A549 (cell line): ENCODE data around the gene PTPRJ.

ENCODE experiments used
- CTCF ChIP-seq: fragments of >200 bp; sonication (Bioruptor Twin); formaldehyde crosslinking; IDR thresholded peaks from 3 replicates; pipeline ENCODE4 v1.5.1; 2016
- FOSL2 ChIP-seq, 2 experiments: fragments of 450-650 bp in 1 of 2; fragments of >200 bp in 1 of 2; sonication (Bioruptor Twin) in 1 of 2; formaldehyde crosslinking; IDR thresholded peaks; 2 replicates each; pipeline versions ENCODE4 v1.5.0 to v1.6.1; 2016 to 2020; ENCODE audit warnings: mild to moderate bottlenecking in 1 of 2, moderate library complexity in 1 of 2
- HMGXB4 ChIP-seq: fragments of 250-450 bp; sonication (Bioruptor Pico); IDR thresholded peaks from 2 replicates; pipeline ENCODE4 v1.5.0; 2021; ENCODE audit warnings: mild to moderate bottlenecking, moderate library complexity, borderline replicate concordance

- TF ChIP-seq CTCF = no peak
- no peak for TF ChIP-seq FOSL2 (IDR thresholded peaks at IDR 0.05)
- TF ChIP-seq FOSL2 (CRISPR knock-in tag; IDR thresholded peaks at IDR 0.05) = no peak
- no peak for TF ChIP-seq HMGXB4 (CRISPR knock-in tag)
Observed at GRCh38 chr11:48114740-48115139, 134.4 kb downstream of the PTPRJ start.
